HuH-7.5 (cell line): ENCODE results near the gene UGT8.

ENCODE experiments used
- DNase-seq: peaks from one replicate; pipeline ENCODE4 v3.0.0; 2011; ENCODE audit warnings: low spot score

UGT8 gene

DNA sequence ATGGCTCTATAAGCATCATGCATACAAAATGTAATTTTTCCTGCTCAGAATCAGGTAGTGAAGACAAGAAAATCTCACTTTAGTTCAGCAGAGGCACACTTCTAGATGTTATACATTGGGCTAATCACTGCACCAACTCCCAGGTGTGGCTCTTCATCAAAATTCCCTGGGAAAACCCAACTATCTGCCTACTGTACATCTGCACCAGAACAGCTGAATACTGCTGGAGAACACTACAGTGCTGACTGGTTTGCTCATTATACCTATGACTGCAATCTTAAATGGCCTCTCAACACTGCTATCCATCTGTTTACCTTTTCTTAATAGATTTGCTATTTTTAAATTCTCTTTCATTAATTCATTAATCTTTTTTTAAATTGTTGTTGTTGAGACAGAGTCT lies 92.0 kb downstream of the UGT8 start:
- DNase-seq: no peak

DNA sequence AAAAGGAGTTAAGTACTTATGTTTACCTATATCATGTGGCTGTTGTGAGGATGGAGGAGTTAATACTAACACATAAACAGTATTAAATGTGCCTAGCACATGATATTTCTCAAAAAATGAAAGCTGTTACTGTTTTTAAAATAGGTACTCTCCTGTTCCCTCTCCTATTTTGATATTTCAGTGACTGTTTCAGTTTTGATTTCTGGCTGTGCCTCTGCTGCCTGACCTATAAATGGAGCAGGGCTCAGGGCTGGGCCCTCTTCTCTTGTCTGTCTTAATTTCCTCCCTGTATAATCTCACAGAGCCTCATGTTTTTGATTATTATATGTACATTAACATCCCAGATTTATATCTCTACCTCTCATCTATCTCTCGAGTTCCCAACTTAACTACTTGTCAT lies 93.3 kb downstream of the UGT8 start:
- no peak for DNase-seq

DNA sequence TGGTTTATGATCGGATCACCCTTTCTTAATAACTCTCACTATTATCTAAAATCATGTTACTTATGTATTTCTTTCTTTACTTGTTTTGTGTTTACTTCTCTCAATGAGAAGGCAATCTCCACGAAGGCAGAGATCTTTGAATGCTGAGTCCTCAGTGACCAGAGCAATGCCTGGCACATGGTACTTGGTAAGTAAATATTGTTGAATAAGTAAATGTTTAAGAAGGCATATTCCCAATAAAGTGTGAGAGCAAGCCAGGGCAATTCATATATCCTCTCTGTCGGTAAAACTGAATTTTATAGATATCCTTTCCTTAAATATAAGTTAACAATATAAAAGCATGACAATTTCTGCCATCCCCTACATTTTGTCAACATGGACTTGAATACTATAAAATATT lies 94.4 kb downstream of the UGT8 start:
- no peak for DNase-seq

DNA sequence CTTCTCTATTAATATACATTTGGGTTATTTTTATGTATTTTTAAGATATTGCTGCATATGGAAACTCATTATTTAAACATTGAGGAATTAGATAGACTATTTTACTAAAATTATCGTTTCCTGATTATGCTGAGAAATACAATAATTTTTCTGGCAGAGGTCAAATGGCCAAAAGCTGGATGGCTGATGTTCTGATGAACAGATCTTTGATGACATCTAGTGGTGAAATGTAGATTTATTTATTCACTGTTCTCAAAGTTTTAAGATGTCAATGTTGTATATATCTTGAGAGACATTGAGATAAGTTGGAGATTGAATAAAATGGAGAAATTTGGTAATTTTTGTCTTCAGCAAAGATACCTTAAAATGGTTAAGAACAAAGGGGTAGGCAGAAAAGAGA lies 96.2 kb downstream of the UGT8 start:
- DNase-seq: no peak

DNA sequence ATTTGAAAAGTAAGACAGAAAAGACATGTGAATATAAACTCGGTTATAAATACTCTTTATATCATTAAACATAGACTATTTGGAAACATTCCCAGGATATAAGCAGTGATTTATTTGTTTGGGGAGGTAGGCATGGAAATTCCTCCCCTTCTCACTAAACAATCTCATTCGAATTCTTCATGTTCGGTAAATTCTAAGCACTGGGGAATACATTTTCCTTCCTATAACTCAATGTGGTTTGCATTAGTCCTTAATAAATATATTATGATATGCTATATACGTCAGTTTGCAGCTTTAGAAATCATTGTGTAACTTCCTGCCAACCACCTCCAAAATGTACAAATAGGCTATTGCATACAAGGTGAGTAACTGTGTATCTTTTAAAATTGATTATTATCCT lies 99.6 kb downstream of the UGT8 start:
- DNase-seq: no peak

DNA sequence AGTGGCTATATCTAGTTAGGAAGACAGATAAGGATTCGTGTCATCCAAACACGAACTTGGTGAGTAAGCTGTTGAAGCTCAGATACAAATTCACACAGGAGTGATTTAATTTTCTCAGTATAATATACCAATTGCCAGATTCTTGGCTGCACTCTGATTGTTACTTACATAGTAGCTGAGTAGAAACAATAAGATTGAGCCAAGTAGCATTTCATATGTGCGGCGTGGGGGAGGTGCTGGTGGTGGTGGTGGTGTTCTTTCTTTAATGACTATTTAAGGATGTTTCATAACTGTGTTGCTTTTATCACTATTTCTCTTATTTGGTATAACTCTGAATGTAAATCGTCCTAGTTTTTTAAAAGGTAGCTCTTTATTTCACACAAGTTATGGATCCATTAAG lies 102.9 kb downstream of the UGT8 start:
- DNase-seq: no peak

DNA sequence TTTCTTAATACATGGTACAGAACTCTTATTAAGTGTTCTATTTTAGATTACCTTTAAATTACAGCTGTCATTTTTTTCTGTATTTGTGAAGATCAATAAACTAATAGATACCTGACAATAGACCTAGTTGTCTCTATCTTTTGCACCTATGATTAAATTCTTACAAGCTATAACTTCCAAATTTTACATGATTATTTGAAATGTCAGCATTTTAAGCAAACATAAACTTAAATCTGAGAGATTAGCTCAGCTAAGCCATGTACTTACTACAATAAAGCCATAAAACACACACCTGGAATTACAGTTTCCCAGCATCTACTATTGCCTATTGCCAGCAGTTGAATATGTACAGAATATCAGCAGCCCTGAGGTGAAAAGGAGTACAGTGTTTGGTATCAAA lies 118.8 kb downstream of the UGT8 start:
- no peak for DNase-seq

DNA sequence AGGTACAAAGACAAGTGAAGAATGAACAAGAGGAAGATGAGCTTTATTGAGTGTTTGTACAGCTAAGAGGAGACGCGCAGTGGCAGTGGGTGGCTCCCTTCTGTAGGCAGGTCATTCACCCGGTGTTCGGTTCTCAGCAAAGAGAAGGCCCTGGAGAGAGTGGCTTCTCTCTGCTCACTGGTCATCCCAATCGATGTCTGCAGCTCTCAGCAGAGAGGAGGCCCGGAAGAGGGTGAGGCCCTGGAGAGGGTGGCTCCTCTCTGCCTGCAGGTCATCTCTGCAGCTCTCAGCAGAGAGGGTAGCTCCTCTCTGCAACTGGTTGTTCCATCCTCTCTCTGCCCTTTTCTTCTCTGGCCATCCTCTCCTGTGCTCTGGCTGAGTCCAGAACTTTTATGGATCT lies 126.5 kb downstream of the UGT8 start:
- DNase-seq: no peak

DNA sequence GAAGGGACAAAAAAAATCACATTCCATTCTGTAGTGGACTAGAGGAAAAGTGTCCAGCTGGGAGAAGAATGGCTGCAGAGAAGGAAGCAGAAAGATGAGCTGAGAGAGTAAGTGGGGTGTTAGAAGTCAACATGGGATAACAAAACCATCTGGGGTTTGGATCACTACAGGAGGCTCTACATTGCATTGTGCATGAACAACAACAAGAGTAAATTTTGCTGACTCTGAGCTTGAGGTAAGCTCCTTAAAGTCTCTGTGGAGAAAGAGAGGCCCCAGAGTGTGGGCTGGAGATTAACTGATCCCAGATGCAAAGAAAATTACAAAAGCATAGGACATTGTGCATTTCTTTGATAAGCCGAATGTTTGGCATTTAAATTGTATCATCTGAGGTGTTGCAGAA lies 128.9 kb downstream of the UGT8 start:
- DNase-seq: no peak
